ENCODE measurements around the gene ASB6. TPM values are rescaled to one million over a fixed set of nuclear protein-coding genes. Genes with fewer than 3 reads are reported as not detected.

ASB6 gene
- total and polyA plus RNA-seq, 4 donors, result 3.4 to 8.4 (median 6.2) TPM

GRCh38 chr9:129688285-129689043 lies 46.5 kb upstream of the ASB6 start:
- TF ChIP-seq HNF4G (IDR thresholded peaks at IDR 0.05) (no peak), FOXA2 (IDR thresholded peaks at IDR 0.05) (no peak)
- TF ChIP-seq, protein P1, sequence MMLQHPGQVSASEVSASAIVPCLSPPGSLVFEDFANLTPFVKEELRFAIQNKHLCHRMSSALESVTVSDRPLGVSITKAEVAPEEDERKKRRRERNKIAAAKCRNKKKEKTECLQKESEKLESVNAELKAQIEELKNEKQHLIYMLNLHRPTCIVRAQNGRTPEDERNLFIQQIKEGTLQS (IDR thresholded peaks at IDR 0.05), result no peak
- DNase-seq (ENCODE audit: low spot score), result no peak
- H3K9ac ChIP-seq (ENCODE audit: low read depth in 1 of 2, low read length in 2 of 2), result no peak overlapping the region
- no peak overlapping the region for H3K4me3 ChIP-seq (ENCODE audit: low read depth in 1 of 3, low read length in 3 of 3)
- 86% methylated on average over 11 of the region's 11 CpGs for WGBS
- no peaks in the 10 kb centered on the region for H3K27me3 ChIP-seq (ENCODE audit: control insufficient read depth in 4 of 4, insufficient read depth in 4 of 4, low read length in 3 of 4)
- H3K9me3 ChIP-seq (ENCODE audit: control insufficient read depth in 4 of 4, low read length in 3 of 4), result no peaks in the 10 kb centered on the region
- H3K27ac ChIP-seq (ENCODE audit: low read depth in 1 of 2, low read length in 2 of 2), result no peak overlapping the region
- H3K4me1 ChIP-seq (ENCODE audit: control insufficient read depth in 4 of 4, insufficient read depth in 4 of 4, low read length in 3 of 4), result no peaks in the 10 kb centered on the region
- no peaks in the 10 kb centered on the region for H3K36me3 ChIP-seq (ENCODE audit: control insufficient read depth in 4 of 4, insufficient read depth in 3 of 4, low read depth in 1 of 4, low read length in 3 of 4)

GRCh38 chr9:129687391-129687790 lies 45.4 kb upstream of the ASB6 start:
- H3K27ac ChIP-seq (ENCODE audit: low read depth in 1 of 2, low read length in 2 of 2), result no peak overlapping the region
- TF ChIP-seq GABPA (IDR thresholded peaks at IDR 0.05 in 1 of 2, conservative IDR thresholded peaks at IDR 0.05 in 1 of 2), result no peak
- TF ChIP-seq RXRA (IDR thresholded peaks at IDR 0.05), result no peak
- no peak for TF ChIP-seq NR2F2 (IDR thresholded peaks at IDR 0.05)
- TF ChIP-seq, protein P1 (IDR thresholded peaks at IDR 0.05), result no peak
- no peaks in the 10 kb centered on the region for H3K27me3 ChIP-seq (ENCODE audit: control insufficient read depth in 4 of 4, insufficient read depth in 4 of 4, low read length in 3 of 4)
- H3K9ac ChIP-seq (ENCODE audit: low read depth in 1 of 2, low read length in 2 of 2), result no peak overlapping the region
- H3K4me1 ChIP-seq (ENCODE audit: control insufficient read depth in 4 of 4, insufficient read depth in 4 of 4, low read length in 3 of 4), result no peaks in the 10 kb centered on the region
- 88% methylated on average over 10 of the region's 10 CpGs for WGBS
- no peaks in the 10 kb centered on the region for H3K9me3 ChIP-seq (ENCODE audit: control insufficient read depth in 4 of 4, low read length in 3 of 4)
- H3K4me3 ChIP-seq (ENCODE audit: low read depth in 1 of 3, low read length in 3 of 3), result no peak overlapping the region
- H3K36me3 ChIP-seq (ENCODE audit: control insufficient read depth in 4 of 4, insufficient read depth in 3 of 4, low read depth in 1 of 4, low read length in 3 of 4), result no peaks in the 10 kb centered on the region
- DNase-seq (ENCODE audit: low spot score), result no peak

GRCh38 chr9:129686736-129687135 lies 44.8 kb upstream of the ASB6 start:
- TF ChIP-seq YY1 (IDR thresholded peaks at IDR 0.05), result no peak
- TF ChIP-seq JUND (IDR thresholded peaks at IDR 0.05), result no peak
- TF ChIP-seq HNF4G (IDR thresholded peaks at IDR 0.05), result no peak
- TF ChIP-seq TAF1 (conservative IDR thresholded peaks at IDR 0.05), result no peak
- TF ChIP-seq GABPA (IDR thresholded peaks at IDR 0.05 in 1 of 2, conservative IDR thresholded peaks at IDR 0.05 in 1 of 2), result no peak
- TF ChIP-seq, protein P2, sequence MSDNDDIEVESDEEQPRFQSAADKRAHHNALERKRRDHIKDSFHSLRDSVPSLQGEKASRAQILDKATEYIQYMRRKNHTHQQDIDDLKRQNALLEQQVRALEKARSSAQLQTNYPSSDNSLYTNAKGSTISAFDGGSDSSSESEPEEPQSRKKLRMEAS (IDR thresholded peaks at IDR 0.05), result no peak
- TF ChIP-seq, protein P3, sequence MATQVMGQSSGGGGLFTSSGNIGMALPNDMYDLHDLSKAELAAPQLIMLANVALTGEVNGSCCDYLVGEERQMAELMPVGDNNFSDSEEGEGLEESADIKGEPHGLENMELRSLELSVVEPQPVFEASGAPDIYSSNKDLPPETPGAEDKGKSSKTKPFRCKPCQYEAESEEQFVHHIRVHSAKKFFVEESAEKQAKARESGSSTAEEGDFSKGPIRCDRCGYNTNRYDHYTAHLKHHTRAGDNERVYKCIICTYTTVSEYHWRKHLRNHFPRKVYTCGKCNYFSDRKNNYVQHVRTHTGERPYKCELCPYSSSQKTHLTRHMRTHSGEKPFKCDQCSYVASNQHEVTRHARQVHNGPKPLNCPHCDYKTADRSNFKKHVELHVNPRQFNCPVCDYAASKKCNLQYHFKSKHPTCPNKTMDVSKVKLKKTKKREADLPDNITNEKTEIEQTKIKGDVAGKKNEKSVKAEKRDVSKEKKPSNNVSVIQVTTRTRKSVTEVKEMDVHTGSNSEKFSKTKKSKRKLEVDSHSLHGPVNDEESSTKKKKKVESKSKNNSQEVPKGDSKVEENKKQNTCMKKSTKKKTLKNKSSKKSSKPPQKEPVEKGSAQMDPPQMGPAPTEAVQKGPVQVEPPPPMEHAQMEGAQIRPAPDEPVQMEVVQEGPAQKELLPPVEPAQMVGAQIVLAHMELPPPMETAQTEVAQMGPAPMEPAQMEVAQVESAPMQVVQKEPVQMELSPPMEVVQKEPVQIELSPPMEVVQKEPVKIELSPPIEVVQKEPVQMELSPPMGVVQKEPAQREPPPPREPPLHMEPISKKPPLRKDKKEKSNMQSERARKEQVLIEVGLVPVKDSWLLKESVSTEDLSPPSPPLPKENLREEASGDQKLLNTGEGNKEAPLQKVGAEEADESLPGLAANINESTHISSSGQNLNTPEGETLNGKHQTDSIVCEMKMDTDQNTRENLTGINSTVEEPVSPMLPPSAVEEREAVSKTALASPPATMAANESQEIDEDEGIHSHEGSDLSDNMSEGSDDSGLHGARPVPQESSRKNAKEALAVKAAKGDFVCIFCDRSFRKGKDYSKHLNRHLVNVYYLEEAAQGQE (IDR thresholded peaks at IDR 0.05), result no peak
- TF ChIP-seq, protein P4, sequence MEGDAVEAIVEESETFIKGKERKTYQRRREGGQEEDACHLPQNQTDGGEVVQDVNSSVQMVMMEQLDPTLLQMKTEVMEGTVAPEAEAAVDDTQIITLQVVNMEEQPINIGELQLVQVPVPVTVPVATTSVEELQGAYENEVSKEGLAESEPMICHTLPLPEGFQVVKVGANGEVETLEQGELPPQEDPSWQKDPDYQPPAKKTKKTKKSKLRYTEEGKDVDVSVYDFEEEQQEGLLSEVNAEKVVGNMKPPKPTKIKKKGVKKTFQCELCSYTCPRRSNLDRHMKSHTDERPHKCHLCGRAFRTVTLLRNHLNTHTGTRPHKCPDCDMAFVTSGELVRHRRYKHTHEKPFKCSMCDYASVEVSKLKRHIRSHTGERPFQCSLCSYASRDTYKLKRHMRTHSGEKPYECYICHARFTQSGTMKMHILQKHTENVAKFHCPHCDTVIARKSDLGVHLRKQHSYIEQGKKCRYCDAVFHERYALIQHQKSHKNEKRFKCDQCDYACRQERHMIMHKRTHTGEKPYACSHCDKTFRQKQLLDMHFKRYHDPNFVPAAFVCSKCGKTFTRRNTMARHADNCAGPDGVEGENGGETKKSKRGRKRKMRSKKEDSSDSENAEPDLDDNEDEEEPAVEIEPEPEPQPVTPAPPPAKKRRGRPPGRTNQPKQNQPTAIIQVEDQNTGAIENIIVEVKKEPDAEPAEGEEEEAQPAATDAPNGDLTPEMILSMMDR (IDR thresholded peaks at IDR 0.05; ENCODE audit: low read depth, low read length, missing input control), result no peak
- no peak for TF ChIP-seq NR2F2 (IDR thresholded peaks at IDR 0.05)
- no peak for TF ChIP-seq FOXA2 (IDR thresholded peaks at IDR 0.05)
- Histone ChIP-seq H3K27ac (ENCODE audit: low read depth in 1 of 2, low read length in 2 of 2) (no peak overlapping the region), H3K4me3 (ENCODE audit: low read depth in 1 of 3, low read length in 3 of 3) (no peak overlapping the region), H3K36me3 (ENCODE audit: control insufficient read depth in 4 of 4, insufficient read depth in 3 of 4, low read depth in 1 of 4, low read length in 3 of 4) (no peaks in the 10 kb centered on the region), H3K9me3 (ENCODE audit: control insufficient read depth in 4 of 4, low read length in 3 of 4) (no peaks in the 10 kb centered on the region), H3K4me1 (ENCODE audit: control insufficient read depth in 4 of 4, insufficient read depth in 4 of 4, low read length in 3 of 4) (no peaks in the 10 kb centered on the region), H3K27me3 (ENCODE audit: control insufficient read depth in 4 of 4, insufficient read depth in 4 of 4, low read length in 3 of 4) (no peaks in the 10 kb centered on the region), H3K9ac (ENCODE audit: low read depth in 1 of 2, low read length in 2 of 2) (no peak overlapping the region)
- DNase-seq (ENCODE audit: low spot score), result no peak
- WGBS, result 61% methylated on average over 9 of the region's 9 CpGs

Data from liver (tissue), 9 donors.